Measurements from ENCODE around the gene POLDIP2. TPM values are rescaled to one million over a fixed set of nuclear protein-coding genes. Genes with fewer than 3 reads are reported as not detected.

The POLDIP2 gene
- total and polyA plus RNA-seq, 2 of the 13 experiments (the other 11 are each of a cell fraction or from before 2014, with no cell fraction given) = 85.9 to 114 TPM

DNA sequence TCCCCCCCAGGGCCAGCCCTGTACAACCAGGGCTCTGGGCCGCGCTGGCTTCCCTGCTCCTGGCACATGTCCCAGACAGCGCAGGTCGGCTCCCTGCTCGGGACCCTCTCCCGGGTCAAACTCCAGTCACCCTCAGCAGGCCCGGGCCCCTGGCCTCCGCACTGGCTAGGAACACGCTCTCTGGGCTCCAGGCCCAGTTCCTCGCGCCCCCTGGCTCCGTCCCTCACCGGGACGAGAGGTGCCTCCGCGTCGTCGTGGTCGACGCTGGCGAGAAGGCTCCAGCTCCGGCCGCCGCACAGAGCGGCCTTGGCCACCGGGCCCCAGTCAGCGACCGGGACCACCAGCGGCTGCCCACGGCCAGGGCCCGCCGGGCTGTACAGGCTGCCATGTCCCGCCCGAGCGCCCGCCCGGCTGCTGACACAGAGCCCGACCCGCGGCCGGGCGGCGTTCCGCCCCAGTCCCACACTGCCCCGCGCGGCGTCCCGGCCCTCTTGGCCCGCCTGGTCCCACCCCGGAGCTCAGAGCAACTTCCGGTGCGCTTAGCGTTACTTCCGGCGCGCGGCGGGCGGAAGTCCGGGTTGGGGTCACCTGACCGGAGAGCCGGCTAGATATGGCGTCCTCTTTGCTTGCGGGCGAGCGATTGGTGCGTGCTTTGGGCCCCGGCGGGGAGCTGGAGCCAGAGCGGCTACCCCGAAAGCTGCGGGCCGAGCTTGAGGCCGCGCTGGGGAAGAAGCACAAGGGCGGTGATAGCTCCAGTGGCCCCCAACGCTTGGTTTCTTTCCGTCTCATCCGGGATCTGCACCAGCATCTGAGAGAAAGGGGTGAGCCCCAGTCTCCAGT, at the start of gene POLDIP2 (continued):
- TF ChIP-seq ZNF841 (CRISPR knock-in tag; IDR thresholded peaks at IDR 0.05; ENCODE audit: borderline replicate concordance) (no peak), HOXA3 (CRISPR knock-in tag; IDR thresholded peaks at IDR 0.05) (peak; percentile 98), MAZ (IDR thresholded peaks at IDR 0.05; ENCODE audit: borderline replicate concordance, low read depth, low read length) (no peak), MAZ (CRISPR knock-in tag; IDR thresholded peaks at IDR 0.05; ENCODE audit: low read depth) (peak; percentile 77), CEBPB (IDR thresholded peaks at IDR 0.05; ENCODE audit: borderline replicate concordance, low read depth, low read length) (no peak), IKZF1 (IDR thresholded peaks at IDR 0.05) (no peak), ZNF430 (CRISPR knock-in tag; IDR thresholded peaks at IDR 0.05) (peak; percentile 79; the same call in 1 of the 2 replicates), ZNF17 (CRISPR knock-in tag; IDR thresholded peaks at IDR 0.05) (no peak; the same call in 1 of the 2 replicates), RAD21 (CRISPR knock-in tag; IDR thresholded peaks at IDR 0.05) (peak; percentile 73), GATAD1 (CRISPR knock-in tag; IDR thresholded peaks at IDR 0.05) (peak; percentile 99), SRSF9 (IDR thresholded peaks at IDR 0.05; ENCODE audit: borderline replicate concordance, insufficient read depth, low read depth, low read length, poor library complexity, severe bottlenecking) (no peak), RBAK (CRISPR knock-in tag; IDR thresholded peaks at IDR 0.05) (no peak), KDM4B (CRISPR knock-in tag; IDR thresholded peaks at IDR 0.05) (peak; percentile 76; the same call in 1 of the 2 replicates), ZNF44 (CRISPR knock-in tag; IDR thresholded peaks at IDR 0.05) (0 out of 2 replicates have a peak, but pooled peaks have one; percentile 73), ZNF510 (CRISPR knock-in tag; IDR thresholded peaks at IDR 0.05; ENCODE audit: low read depth) (no peak), E2F5 (CRISPR knock-in tag; conservative IDR thresholded peaks at IDR 0.05) (no peak), AHR (CRISPR knock-in tag; IDR thresholded peaks at IDR 0.05) (no peak), ZBTB1 (CRISPR knock-in tag; IDR thresholded peaks at IDR 0.05; ENCODE audit: borderline replicate concordance) (no peak), POGZ (CRISPR knock-in tag; IDR thresholded peaks at IDR 0.05) (peak; percentile 75), ZSCAN21 (CRISPR knock-in tag; IDR thresholded peaks at IDR 0.05; ENCODE audit: borderline replicate concordance) (peak; percentile 27), FOXK2 (IDR thresholded peaks at IDR 0.05) (no peak), CENPBD1 (CRISPR knock-in tag; IDR thresholded peaks at IDR 0.05; ENCODE audit: borderline replicate concordance, low read depth) (no peak), ZSCAN29 (CRISPR knock-in tag; conservative IDR thresholded peaks at IDR 0.05) (peak; percentile 38; the same call in 1 of the 2 replicates), ZNF383 (CRISPR knock-in tag; IDR thresholded peaks at IDR 0.05; ENCODE audit: borderline replicate concordance) (no peak)
- TF ChIP-seq, protein P1, sequence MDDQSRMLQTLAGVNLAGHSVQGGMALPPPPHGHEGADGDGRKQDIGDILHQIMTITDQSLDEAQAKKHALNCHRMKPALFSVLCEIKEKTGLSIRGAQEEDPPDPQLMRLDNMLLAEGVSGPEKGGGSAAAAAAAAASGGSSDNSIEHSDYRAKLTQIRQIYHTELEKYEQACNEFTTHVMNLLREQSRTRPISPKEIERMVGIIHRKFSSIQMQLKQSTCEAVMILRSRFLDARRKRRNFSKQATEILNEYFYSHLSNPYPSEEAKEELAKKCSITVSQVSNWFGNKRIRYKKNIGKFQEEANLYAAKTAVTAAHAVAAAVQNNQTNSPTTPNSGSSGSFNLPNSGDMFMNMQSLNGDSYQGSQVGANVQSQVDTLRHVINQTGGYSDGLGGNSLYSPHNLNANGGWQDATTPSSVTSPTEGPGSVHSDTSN (CRISPR knock-in tag; IDR thresholded peaks at IDR 0.05; ENCODE audit: borderline replicate concordance) = 0 out of 2 replicates have a peak, but pooled peaks have one; percentile 23
- TF ChIP-seq, protein P2, sequence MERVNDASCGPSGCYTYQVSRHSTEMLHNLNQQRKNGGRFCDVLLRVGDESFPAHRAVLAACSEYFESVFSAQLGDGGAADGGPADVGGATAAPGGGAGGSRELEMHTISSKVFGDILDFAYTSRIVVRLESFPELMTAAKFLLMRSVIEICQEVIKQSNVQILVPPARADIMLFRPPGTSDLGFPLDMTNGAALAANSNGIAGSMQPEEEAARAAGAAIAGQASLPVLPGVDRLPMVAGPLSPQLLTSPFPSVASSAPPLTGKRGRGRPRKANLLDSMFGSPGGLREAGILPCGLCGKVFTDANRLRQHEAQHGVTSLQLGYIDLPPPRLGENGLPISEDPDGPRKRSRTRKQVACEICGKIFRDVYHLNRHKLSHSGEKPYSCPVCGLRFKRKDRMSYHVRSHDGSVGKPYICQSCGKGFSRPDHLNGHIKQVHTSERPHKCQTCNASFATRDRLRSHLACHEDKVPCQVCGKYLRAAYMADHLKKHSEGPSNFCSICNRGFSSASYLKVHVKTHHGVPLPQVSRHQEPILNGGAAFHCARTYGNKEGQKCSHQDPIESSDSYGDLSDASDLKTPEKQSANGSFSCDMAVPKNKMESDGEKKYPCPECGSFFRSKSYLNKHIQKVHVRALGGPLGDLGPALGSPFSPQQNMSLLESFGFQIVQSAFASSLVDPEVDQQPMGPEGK (CRISPR knock-in tag; IDR thresholded peaks at IDR 0.05) = peak; percentile 32
